HepG2 (cell line): Measurements from ENCODE around the gene ROBO2. TPM values are rescaled to one million over a fixed set of nuclear protein-coding genes. Genes with fewer than 3 reads are reported as not detected.

Source experiments
- BHLHE40 ChIP-seq: IDR thresholded peaks from 2 replicates; pipeline ENCODE4 v1.6.1; 2011; ENCODE audit warnings: low read length, improper control_type of control experiment
- DDIT3 ChIP-seq: sonication (generic); formaldehyde crosslinking; IDR thresholded peaks from 2 replicates; pipeline ENCODE4 v1.4.0; 2020; ENCODE audit warnings: mild to moderate bottlenecking, missing genetic modification reagents
- HMG20B ChIP-seq: conservative IDR thresholded peaks from 2 replicates; pipeline ENCODE4 v1.6.1; 2016; ENCODE audit warnings: missing genetic modification reagents, missing compliant biosample characterization
- IRF1 ChIP-seq: sonication (generic); formaldehyde crosslinking; IDR thresholded peaks from 2 replicates; pipeline ENCODE4 v1.4.0; 2020; ENCODE audit warnings: low read depth, mild to moderate bottlenecking, missing genetic modification reagents
- NFE2L1 ChIP-seq: sonication (generic); formaldehyde crosslinking; IDR thresholded peaks from 2 replicates; pipeline ENCODE4 v1.4.0; 2020; ENCODE audit warnings: missing genetic modification reagents, mild to moderate bottlenecking, borderline replicate concordance
- ZBTB34 ChIP-seq: sonication (generic); formaldehyde crosslinking; IDR thresholded peaks from 2 replicates; pipeline ENCODE4 v1.8.0; 2022; ENCODE audit warnings: mild to moderate bottlenecking, missing genetic modification reagents
- ZNF260 ChIP-seq: sonication (generic); formaldehyde crosslinking; IDR thresholded peaks from 2 replicates; pipeline ENCODE4 v1.4.0; 2020; ENCODE audit warnings: missing genetic modification reagents, low read depth, mild to moderate bottlenecking, borderline replicate concordance
- polyA plus RNA-seq, 8 experiments: library from polyadenylated mRNA; depleted of rRNA in 3 of 8; stranded (reverse) in 7 of 8; unstranded in 1 of 8; fragments of >200 nt; fragmentation: Illumina TruSeq in 4 of 8; extraction: Trizol in 4 of 8; gene quantifications; 2 replicates each; pipeline versions ENCODE4 v1.2.1 to v1.2.3, GENCODE V29; 2011 to 2016; ENCODE audit warnings: low read depth in 4 of 8, missing spikeins in 1 of 8, mixed read lengths in 1 of 8; ENCODE audit not compliant: insufficient read depth in 1 of 8
- total RNA-seq, 5 experiments: library from RNA; depleted of rRNA; stranded (reverse); fragments of >200 nt; fragmentation: Illumina TruSeq; extraction: Trizol; gene quantifications; 2 replicates each; pipeline ENCODE4 v1.2.3, GENCODE V29; 2016; ENCODE audit warnings: low read depth in 1 of 5
- TF ChIP-seq, protein P1 (sequence below): IDR thresholded peaks from 2 replicates; pipeline ENCODE4 v1.6.1; 2018; ENCODE audit warnings: missing genetic modification reagents, mild to moderate bottlenecking, missing compliant biosample characterization
- TF ChIP-seq, protein P2 (sequence below): sonication (generic); formaldehyde crosslinking; conservative IDR thresholded peaks from 2 replicates; pipeline ENCODE4 v1.8.1; 2023; ENCODE audit warnings: missing genetic modification reagents
- TF ChIP-seq, protein P3 (sequence below): sonication (generic); formaldehyde crosslinking; conservative IDR thresholded peaks from 2 replicates; pipeline ENCODE4 v1.4.0; 2020; ENCODE audit warnings: missing genetic modification reagents

Gene ROBO2
- total and polyA plus RNA-seq, 2 of the 13 experiments (the other 11 are each of a cell fraction or from before 2014, with no cell fraction given) = not detected

DNA sequence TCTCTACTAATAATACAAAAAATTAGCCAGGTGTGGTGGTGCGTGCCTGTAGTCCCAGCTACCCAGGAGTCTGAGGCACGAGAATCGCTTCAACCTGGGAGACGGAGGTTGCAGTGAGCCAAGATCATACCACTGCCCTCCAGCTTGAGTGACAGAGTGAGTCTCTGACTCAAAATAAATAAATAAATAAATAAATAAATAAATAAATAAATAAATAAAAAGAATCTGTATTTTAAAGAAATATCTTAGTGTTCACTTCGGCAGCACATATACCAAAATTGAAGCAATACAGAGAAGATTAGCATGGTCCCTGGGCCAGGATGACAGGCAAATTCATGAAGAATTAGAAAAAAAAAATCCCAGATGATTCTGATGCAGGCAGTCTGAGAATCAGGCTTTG, 51.9 kb downstream of the ROBO2 start (continued):
- TF ChIP-seq ZNF260 (CRISPR knock-in tag) = no peak
- no peak for TF ChIP-seq BHLHE40
- TF ChIP-seq NFE2L1 (CRISPR knock-in tag) = no peak
- TF ChIP-seq HMG20B (CRISPR knock-in tag) = no peak
- TF ChIP-seq, protein P1, sequence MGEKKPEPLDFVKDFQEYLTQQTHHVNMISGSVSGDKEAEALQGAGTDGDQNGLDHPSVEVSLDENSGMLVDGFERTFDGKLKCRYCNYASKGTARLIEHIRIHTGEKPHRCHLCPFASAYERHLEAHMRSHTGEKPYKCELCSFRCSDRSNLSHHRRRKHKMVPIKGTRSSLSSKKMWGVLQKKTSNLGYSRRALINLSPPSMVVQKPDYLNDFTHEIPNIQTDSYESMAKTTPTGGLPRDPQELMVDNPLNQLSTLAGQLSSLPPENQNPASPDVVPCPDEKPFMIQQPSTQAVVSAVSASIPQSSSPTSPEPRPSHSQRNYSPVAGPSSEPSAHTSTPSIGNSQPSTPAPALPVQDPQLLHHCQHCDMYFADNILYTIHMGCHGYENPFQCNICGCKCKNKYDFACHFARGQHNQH (CRISPR knock-in tag) = no peak
- TF ChIP-seq, protein P2, sequence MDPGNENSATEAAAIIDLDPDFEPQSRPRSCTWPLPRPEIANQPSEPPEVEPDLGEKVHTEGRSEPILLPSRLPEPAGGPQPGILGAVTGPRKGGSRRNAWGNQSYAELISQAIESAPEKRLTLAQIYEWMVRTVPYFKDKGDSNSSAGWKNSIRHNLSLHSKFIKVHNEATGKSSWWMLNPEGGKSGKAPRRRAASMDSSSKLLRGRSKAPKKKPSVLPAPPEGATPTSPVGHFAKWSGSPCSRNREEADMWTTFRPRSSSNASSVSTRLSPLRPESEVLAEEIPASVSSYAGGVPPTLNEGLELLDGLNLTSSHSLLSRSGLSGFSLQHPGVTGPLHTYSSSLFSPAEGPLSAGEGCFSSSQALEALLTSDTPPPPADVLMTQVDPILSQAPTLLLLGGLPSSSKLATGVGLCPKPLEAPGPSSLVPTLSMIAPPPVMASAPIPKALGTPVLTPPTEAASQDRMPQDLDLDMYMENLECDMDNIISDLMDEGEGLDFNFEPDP = no peak
- no peak for TF ChIP-seq DDIT3 (CRISPR knock-in tag)
- no peak for TF ChIP-seq ZBTB34
- TF ChIP-seq, protein P3, sequence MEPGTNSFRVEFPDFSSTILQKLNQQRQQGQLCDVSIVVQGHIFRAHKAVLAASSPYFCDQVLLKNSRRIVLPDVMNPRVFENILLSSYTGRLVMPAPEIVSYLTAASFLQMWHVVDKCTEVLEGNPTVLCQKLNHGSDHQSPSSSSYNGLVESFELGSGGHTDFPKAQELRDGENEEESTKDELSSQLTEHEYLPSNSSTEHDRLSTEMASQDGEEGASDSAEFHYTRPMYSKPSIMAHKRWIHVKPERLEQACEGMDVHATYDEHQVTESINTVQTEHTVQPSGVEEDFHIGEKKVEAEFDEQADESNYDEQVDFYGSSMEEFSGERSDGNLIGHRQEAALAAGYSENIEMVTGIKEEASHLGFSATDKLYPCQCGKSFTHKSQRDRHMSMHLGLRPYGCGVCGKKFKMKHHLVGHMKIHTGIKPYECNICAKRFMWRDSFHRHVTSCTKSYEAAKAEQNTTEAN (CRISPR knock-in tag) = no peak
- TF ChIP-seq IRF1 (CRISPR knock-in tag) = no peak
